ENCODE data around the gene GRAP2. TPM values are rescaled to one million over a fixed set of nuclear protein-coding genes. Genes with fewer than 3 reads are reported as not detected.

Gene GRAP2
- total and polyA plus RNA-seq, 2 of the 4 experiments (the other 2 are of a cell fraction): not detected

- H3K4me1 ChIP-seq (ENCODE audit: control insufficient read depth, insufficient read depth, low read length): no peaks in the 10 kb centered on the region
- H3K36me3 ChIP-seq (ENCODE audit: control insufficient read depth, insufficient read depth, low read length): no peaks in the 10 kb centered on the region
- no peak overlapping the region for H2AFZ ChIP-seq (replicated peaks; ENCODE audit: low read length, poor library complexity)
- TF ChIP-seq CEBPB (IDR thresholded peaks at IDR 0.05; ENCODE audit: low read depth, low read length): no peak
- TF ChIP-seq, protein P1, sequence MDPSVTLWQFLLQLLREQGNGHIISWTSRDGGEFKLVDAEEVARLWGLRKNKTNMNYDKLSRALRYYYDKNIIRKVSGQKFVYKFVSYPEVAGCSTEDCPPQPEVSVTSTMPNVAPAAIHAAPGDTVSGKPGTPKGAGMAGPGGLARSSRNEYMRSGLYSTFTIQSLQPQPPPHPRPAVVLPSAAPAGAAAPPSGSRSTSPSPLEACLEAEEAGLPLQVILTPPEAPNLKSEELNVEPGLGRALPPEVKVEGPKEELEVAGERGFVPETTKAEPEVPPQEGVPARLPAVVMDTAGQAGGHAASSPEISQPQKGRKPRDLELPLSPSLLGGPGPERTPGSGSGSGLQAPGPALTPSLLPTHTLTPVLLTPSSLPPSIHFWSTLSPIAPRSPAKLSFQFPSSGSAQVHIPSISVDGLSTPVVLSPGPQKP (IDR thresholded peaks at IDR 0.05; ENCODE audit: borderline replicate concordance, low read depth, low read length): no peak
- TF ChIP-seq RAD21 (IDR thresholded peaks at IDR 0.05; ENCODE audit: low read length): no peak
- no peak for TF ChIP-seq MAFK (IDR thresholded peaks at IDR 0.05; ENCODE audit: low read depth, low read length)
- no peak for TF ChIP-seq NFE2L2 (IDR thresholded peaks at IDR 0.05; ENCODE audit: low read depth, low read length)
- no peak for TF ChIP-seq BHLHE40 (IDR thresholded peaks at IDR 0.05; ENCODE audit: low read depth, low read length)
- H2BK20ac ChIP-seq (ENCODE audit: low read depth, low read length): no peak overlapping the region
- no peak for DNase-seq
- H3K9me1 ChIP-seq (ENCODE audit: insufficient read depth, low read length): no peaks in the 10 kb centered on the region
- H4K8ac ChIP-seq (ENCODE audit: low read depth in 2 of 2, low read length in 2 of 2): no peak overlapping the region
- no peak overlapping the region for H2AK5ac ChIP-seq (ENCODE audit: low read depth, low read length)
- BruUV-seq (replicated peaks): no TSS peak
- H3K18ac ChIP-seq (ENCODE audit: low read depth, low read length): no peak overlapping the region
- intact Hi-C loops (cut with micrococcal nuclease): no loop called here
- H2BK5ac ChIP-seq (ENCODE audit: low read depth, low read length, poor library complexity, severe bottlenecking): no peak overlapping the region
- H3K27me3 ChIP-seq (ENCODE audit: control insufficient read depth, insufficient read depth, low read length): peaks cover 29% of the 10 kb centered on the region
- no peak overlapping the region for H3K14ac ChIP-seq (replicated peaks; ENCODE audit: low read depth, low read length)
- no peak overlapping the region for H3K4ac ChIP-seq (ENCODE audit: low read depth, low read length)
- no peaks in the 10 kb centered on the region for H3K9me3 ChIP-seq (ENCODE audit: control insufficient read depth, insufficient read depth, low read length)
- no peak overlapping the region for H4K91ac ChIP-seq (ENCODE audit: insufficient read depth, low read depth, low read length)
- no peak overlapping the region for H3K27ac ChIP-seq (ENCODE audit: insufficient read depth, low read length)
- H2BK15ac ChIP-seq (ENCODE audit: low read depth, low read length): no peak overlapping the region
- H4K20me1 ChIP-seq (ENCODE audit: insufficient read depth, low read length): no peaks in the 10 kb centered on the region
- H3K79me1 ChIP-seq (ENCODE audit: low read depth in 1 of 2, low read length in 2 of 2): no peaks in the 10 kb centered on the region
- no peak overlapping the region for H4K5ac ChIP-seq (ENCODE audit: low read depth, low read length)
- H3K56ac ChIP-seq (ENCODE audit: extremely low read depth, insufficient read depth, low read length): no peak overlapping the region
- H3K4me3 ChIP-seq (ENCODE audit: insufficient read depth, low read depth, low read length): no peak overlapping the region
- no CpG with 5 or more reads among the region's 2 CpGs for WGBS, 2 experiments (ENCODE audit: extremely low coverage in 2 of 2, insufficient read length in 1 of 2)
- POLR2A ChIA-PET (ENCODE audit: unreplicated experiment): no interaction called here
- no peak overlapping the region for H3K4me2 ChIP-seq (ENCODE audit: low read depth, low read length)
- dilution Hi-C loops (cut with HindIII; ENCODE audit: low sequenced_read_pairs, unreplicated experiment): no loop called here
- no peak overlapping the region for H2AK9ac ChIP-seq (replicated peaks; ENCODE audit: low read depth, low read length, poor library complexity)
- in situ Hi-C loops (cut with MboI; ENCODE audit: low sequenced_read_pairs): no loop called here
- CTCF ChIA-PET: no interaction called here
- H2BK120ac ChIP-seq (ENCODE audit: low read depth, low read length): no peak overlapping the region
- H3K23ac ChIP-seq (ENCODE audit: low read depth, low read length): no peak overlapping the region
- no peak for ATAC-seq (ENCODE audit: low read depth)
- H3K9ac ChIP-seq (ENCODE audit: low read depth, low read length): no peak overlapping the region
Measured at GRCh38 chr22:39908136-39908535, 7.3 kb downstream of the GRAP2 start.
